ENCODE data around the gene TMEM89. TPM values are rescaled to one million over a fixed set of nuclear protein-coding genes. Genes with fewer than 3 reads are reported as not detected.

Gene TMEM89
- total RNA-seq, 1 donor from 2014 or later, result not detected

- TF ChIP-seq EZH2 (IDR thresholded peaks at IDR 0.05) (no peak), CTCF (IDR thresholded peaks at IDR 0.05) (no peak), EZH2phosphoT487 (IDR thresholded peaks at IDR 0.05) (no peak)
- Mint-ChIP-seq H3K27me3 (ENCODE audit: insufficient read depth, low read depth) (peaks cover 8% of the 10 kb centered on the region), H3K4me3 (no peak overlapping the region), H3K9me3 (no peaks in the 10 kb centered on the region), H3K27ac (no peak overlapping the region), H3K36me3 (peaks cover 4% of the 10 kb centered on the region), H3K4me1 (peaks cover 10% of the 10 kb centered on the region)
- H3K9ac ChIP-seq, result no peak overlapping the region
- no peaks in the 10 kb centered on the region for H3F3A ChIP-seq (ENCODE audit: low read depth)
- DNase-seq (ENCODE audit: low spot score), result no peak
- no peaks in the 10 kb centered on the region for H4K20me1 ChIP-seq (ENCODE audit: low read depth)
- H3K4me3 ChIP-seq, result no peak overlapping the region
- no peaks in the 10 kb centered on the region for H3K27me3 ChIP-seq
- no peaks in the 10 kb centered on the region for H3K9me3 ChIP-seq (ENCODE audit: low read depth)
- no peaks in the 10 kb centered on the region for H3K36me3 ChIP-seq
- no peak overlapping the region for H3K4me2 ChIP-seq
- no peak overlapping the region for H2AFZ ChIP-seq (replicated peaks)
- H3K27ac ChIP-seq, result no peak overlapping the region
- H3K79me2 ChIP-seq (ENCODE audit: low read depth), result no peaks in the 10 kb centered on the region
- H3K4me1 ChIP-seq, result no peaks in the 10 kb centered on the region
These were observed 29.6 kb downstream of the TMEM89 start for GRCh38 chr3:48591886-48592518.

GRCh38 chr3:48591436-48591835 lies 30.1 kb downstream of the TMEM89 start:
- Mint-ChIP-seq H3K36me3 (peaks cover 4% of the 10 kb centered on the region), H3K9me3 (no peaks in the 10 kb centered on the region), H3K27me3 (ENCODE audit: insufficient read depth, low read depth) (peaks cover 7% of the 10 kb centered on the region), H3K27ac (no peak overlapping the region), H3K4me1 (peaks cover 10% of the 10 kb centered on the region), H3K4me3 (no peak overlapping the region)
- Histone ChIP-seq H3F3A (ENCODE audit: low read depth) (no peaks in the 10 kb centered on the region), H3K4me2 (no peak overlapping the region), H4K20me1 (ENCODE audit: low read depth) (no peaks in the 10 kb centered on the region), H3K27ac (no peak overlapping the region), H3K9ac (no peak overlapping the region), H3K27me3 (no peaks in the 10 kb centered on the region), H3K4me1 (no peaks in the 10 kb centered on the region), H3K4me3 (no peak overlapping the region), H3K79me2 (ENCODE audit: low read depth) (no peaks in the 10 kb centered on the region), H3K9me3 (ENCODE audit: low read depth) (no peaks in the 10 kb centered on the region), H2AFZ (replicated peaks) (no peak overlapping the region), H3K36me3 (no peaks in the 10 kb centered on the region)
- DNase-seq (ENCODE audit: low spot score), result no peak
- TF ChIP-seq EZH2phosphoT487 (IDR thresholded peaks at IDR 0.05) (no peak), EZH2 (IDR thresholded peaks at IDR 0.05) (no peak), CTCF (IDR thresholded peaks at IDR 0.05) (no peak)

DNA sequence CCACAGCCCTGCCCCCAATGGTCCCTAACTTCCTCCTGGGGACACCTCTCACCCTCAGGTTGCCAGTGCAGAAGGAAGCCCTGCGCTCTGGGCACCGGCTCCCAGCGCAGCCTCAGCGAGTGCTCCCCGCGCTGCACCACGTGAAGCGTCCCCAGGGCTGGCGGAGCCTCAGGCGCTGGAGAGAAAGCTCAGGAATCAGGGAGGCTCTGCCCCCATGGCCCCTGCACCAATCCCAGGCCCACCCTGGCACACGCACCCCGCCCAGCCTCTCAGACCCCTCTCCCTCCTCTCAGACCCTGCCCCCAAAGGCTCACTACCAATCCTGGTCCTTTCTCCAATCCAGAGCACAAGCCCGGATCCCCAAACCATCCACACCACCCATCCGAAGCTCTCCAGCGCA lies 33.3 kb downstream of the TMEM89 start:
- Mint-ChIP-seq H3K36me3 (no peaks in the 10 kb centered on the region), H3K27ac (no peak overlapping the region), H3K27me3 (ENCODE audit: insufficient read depth, low read depth) (peaks cover 5% of the 10 kb centered on the region), H3K4me3 (no peak overlapping the region), H3K9me3 (no peaks in the 10 kb centered on the region), H3K4me1 (peaks cover 4% of the 10 kb centered on the region)
- Histone ChIP-seq H3F3A (ENCODE audit: low read depth) (no peaks in the 10 kb centered on the region), H3K27ac (no peak overlapping the region), H3K36me3 (no peaks in the 10 kb centered on the region), H3K27me3 (no peaks in the 10 kb centered on the region), H3K4me1 (no peaks in the 10 kb centered on the region), H3K9ac (no peak overlapping the region), H2AFZ (replicated peaks) (no peak overlapping the region), H3K79me2 (ENCODE audit: low read depth) (no peaks in the 10 kb centered on the region), H4K20me1 (ENCODE audit: low read depth) (no peaks in the 10 kb centered on the region), H3K4me3 (no peak overlapping the region), H3K4me2 (no peak overlapping the region), H3K9me3 (ENCODE audit: low read depth) (no peaks in the 10 kb centered on the region)
- TF ChIP-seq EZH2phosphoT487 (IDR thresholded peaks at IDR 0.05) (no peak), EZH2 (IDR thresholded peaks at IDR 0.05) (no peak), CTCF (IDR thresholded peaks at IDR 0.05) (no peak)
- no peak for DNase-seq (ENCODE audit: low spot score)
